Measurements from ENCODE around the gene SRRM5.

The SRRM5 gene

GRCh38 chr19:43592800-43593350, 19.0 kb upstream of the SRRM5 start:
- no peak for TF ChIP-seq CTCF (conservative IDR thresholded peaks at IDR 0.05)

GRCh38 chr19:43594081-43594697, 17.7 kb upstream of the SRRM5 start:
- no peak for TF ChIP-seq CTCF (conservative IDR thresholded peaks at IDR 0.05)
- H3K27ac ChIP-seq, result peak overlapping the region; percentile 97

More at GRCh38 chr19:43592800-43593350, 19.0 kb upstream of the SRRM5 start:
- H3K27ac ChIP-seq, result no peak overlapping the region

GRCh38 chr19:43594710-43595604, 16.9 kb upstream of the SRRM5 start:
- H3K27ac ChIP-seq, result peak overlapping the region; percentile 97

GRCh38 chr19:43595605-43595998, 16.3 kb upstream of the SRRM5 start:
- no peak for TF ChIP-seq CTCF (conservative IDR thresholded peaks at IDR 0.05)
- H3K27ac ChIP-seq, result peak overlapping the region; percentile 97

More at GRCh38 chr19:43594710-43595604, 16.9 kb upstream of the SRRM5 start:
- peak; percentile 96 for TF ChIP-seq CTCF (conservative IDR thresholded peaks at IDR 0.05)

- no peak for TF ChIP-seq CTCF (conservative IDR thresholded peaks at IDR 0.05)
These were observed 15.7 kb upstream of the SRRM5 start, which contains the start of the genes IRGQ and ZNF576 for GRCh38 chr19:43595999-43596841. TSS of gene IRGQ (minus strand) at chr19:43596134. CDS start at chr19:43595338, 796 bp downstream. TSS of gene ZNF576 (plus strand) at chr19:43596595. CDS start at chr19:43597109, 514 bp downstream.

GRCh38 chr19:43596842-43597461, 14.9 kb upstream of the SRRM5 start:
- TF ChIP-seq CTCF (conservative IDR thresholded peaks at IDR 0.05), result no peak
- H3K27ac ChIP-seq, result peak overlapping the region; percentile 97

More at GRCh38 chr19:43595999-43596841, 15.7 kb upstream of the SRRM5 start, which contains the start of the genes IRGQ and ZNF576:
- peak within 1 kb of the TSS; percentile 97 for H3K27ac ChIP-seq

All from VCaP (cell line).